Motor neuron (in vitro differentiated cells): Measurements from ENCODE around the gene PRDX6. TPM values are rescaled to one million over a fixed set of nuclear protein-coding genes. Genes with fewer than 3 reads are reported as not detected.
A peak's percentile ranks its signal among the peaks of the same experiment; 100 is the strongest.
"Not testable (repeated sequence)": the region's sequence is repeated elsewhere in the genome, so short reads cannot be mapped to it uniquely, and the experiment has no call there.

ENCODE experiments used
- ATAC-seq, 8 experiments: fragments of 200-7000 bp; cut with Tn5 transposase; replicated peaks in 6 of 8; 2 replicates each; pipeline ENCODE4 v1.8.0; 2021; ENCODE audit warnings: mild to moderate bottlenecking in 8 of 8, moderate library complexity in 8 of 8
- H3K27ac ChIP-seq, 2 donors: fragments of 250-450 bp; sonication (Bioruptor Pico); 2 replicates each; pipeline ENCODE4 v1.9.0; 2021; ENCODE audit warnings: antibody characterized with exemption in 2 of 2, mild to moderate bottlenecking in 2 of 2, moderate library complexity in 1 of 2
- H3K4me1 ChIP-seq, 2 donors: fragments of 250-450 bp; sonication (Bioruptor Pico); replicated peaks in 1 of 2; 2 replicates each; pipeline ENCODE4 v1.6.1; 2021; ENCODE audit warnings: antibody characterized with exemption in 2 of 2, mild to moderate bottlenecking in 2 of 2, moderate library complexity in 1 of 2
- H3K4me3 ChIP-seq, 5 donors: fragments of 250-450 bp; sonication (Bioruptor Pico); 2 replicates each; pipeline ENCODE4 v1.9.0; 2021; ENCODE audit warnings: antibody characterized with exemption in 5 of 5, mild to moderate bottlenecking in 5 of 5, moderate library complexity in 4 of 5
- WGBS, 10 experiments: fragments of 450-650 bp; shearing (Covaris generic); methylation state at CpG; one replicate each; pipeline ENCODE4 v1.0.0; 2022; 5-methylcytosine and 5-hydroxymethylcytosine counted together
- in situ Hi-C, 9 experiments: fragments of 400-800 bp; cut with MboI; loops; one replicate each; pipeline ENCODE4 v1.15.0; 2021; ENCODE audit warnings: low sequenced_read_pairs in 9 of 9, low pct_unique_long_range_greater_than_20kb in 2 of 9; ENCODE audit not compliant: unreplicated experiment in 9 of 9
- total RNA-seq, 8 experiments: library from RNA; unstranded; fragments of 300-600 nt; gene quantifications; 2 replicates each; pipeline versions ENCODE4 v1.2.3 to v1.2.4, GENCODE V29; 2022

Gene PRDX6
- total RNA-seq, 8 experiments from 2014 or later, result 163 to 344 (median 213) TPM

- in situ Hi-C loops, result no loop called here
- 80 to 100% (median 87%) methylated on average over 1 to 5 of the region's 5 CpGs; no CpG with 5 or more reads in 3 of the 10 experiments for WGBS, 10 experiments
- Histone ChIP-seq H3K27ac (no peak overlapping the region), H3K4me3 (no peak overlapping the region), H3K4me1 (no peaks in the 10 kb centered on the region)
- ATAC-seq, result peak in 6 of 8 experiments; percentile 19 to 47 (median 22)
These were observed 12.0 kb downstream of the PRDX6 start for GRCh38 chr1:173489149-173489600.

- WGBS, 10 experiments, result 80 to 100% (median 100%) methylated on average over 1 to 3 of the region's 3 CpGs; no CpG with 5 or more reads in 3 of the 10 experiments
- no peak overlapping the region for H3K27ac ChIP-seq
- no peaks in the 10 kb centered on the region for H3K4me1 ChIP-seq
- in situ Hi-C loops, result no loop called here
- no peak for ATAC-seq
- H3K4me3 ChIP-seq, result no peak overlapping the region
These were observed 12.8 kb downstream of the PRDX6 start for GRCh38 chr1:173489929-173490328.

- in situ Hi-C loops, result no loop called here
- WGBS, 10 experiments, result 90 to 100% (median 100%) methylated on average over 1 to 2 of the region's 2 CpGs; no CpG with 5 or more reads in 3 of the 10 experiments
- ATAC-seq, result no peak
- H3K27ac ChIP-seq, result no peak overlapping the region
- no peaks in the 10 kb centered on the region for H3K4me1 ChIP-seq
- no peak overlapping the region for H3K4me3 ChIP-seq
These were observed 14.4 kb downstream of the PRDX6 start for GRCh38 chr1:173491508-173491907.

GRCh38 chr1:173493125-173493524 is 16.0 kb downstream of the PRDX6 start:
- WGBS, 10 experiments, result 78 to 100% (median 91%) methylated on average over 1 to 7 of the region's 8 CpGs; no CpG with 5 or more reads in 2 of the 10 experiments
- H3K27ac ChIP-seq, ATAC-seq, H3K4me3 ChIP-seq, in situ Hi-C loops, H3K4me1 ChIP-seq: not testable (repeated sequence)

GRCh38 chr1:173495609-173496267 is 18.6 kb downstream of the PRDX6 start:
- WGBS, 10 experiments, result 66 to 97% (median 82%) methylated on average over 3 to 8 of the region's 8 CpGs
- no peak for ATAC-seq
- Histone ChIP-seq H3K4me1 (no peaks in the 10 kb centered on the region), H3K27ac (no peak overlapping the region), H3K4me3 (no peak overlapping the region)
- in situ Hi-C loops, result no loop called here

- ATAC-seq, result peak in 1 of 8 experiments; percentile 61
- 40 to 86% (median 74%) methylated on average over 1 to 2 of the region's 2 CpGs; no CpG with 5 or more reads in 2 of the 10 experiments for WGBS, 10 experiments
- Histone ChIP-seq H3K4me1 (no peaks in the 10 kb centered on the region), H3K27ac (no peak overlapping the region), H3K4me3 (no peak overlapping the region)
- in situ Hi-C loops, result no loop called here
These were observed 19.7 kb downstream of the PRDX6 start for GRCh38 chr1:173496757-173497320.

GRCh38 chr1:173499729-173500128 is 22.6 kb downstream of the PRDX6 start:
- ATAC-seq, result no peak
- peaks cover 0 to 7% of the 10 kb centered on the region in 2 donors for H3K4me1 ChIP-seq
- H3K27ac ChIP-seq, result no peak overlapping the region
- 34 to 81% (median 72%) methylated on average over 1 to 4 of the region's 4 CpGs; no CpG with 5 or more reads in 3 of the 10 experiments for WGBS, 10 experiments
- in situ Hi-C loops, result no loop called here
- no peak overlapping the region for H3K4me3 ChIP-seq

GRCh38 chr1:173502104-173502503 is 25.0 kb downstream of the PRDX6 start:
- in situ Hi-C loops, result no loop called here
- 92 to 100% (median 100%) methylated on average over 1 of the region's 1 CpG; no CpG with 5 or more reads in 5 of the 10 experiments for WGBS, 10 experiments

GRCh38 chr1:173503391-173503790 is 26.3 kb downstream of the PRDX6 start:
- Histone ChIP-seq H3K4me1 (peaks cover 21 to 22% of the 10 kb centered on the region in 2 donors), H3K27ac (no peak overlapping the region), H3K4me3 (no peak overlapping the region)
- 0 to 80% (median 59%) methylated on average over 1 to 4 of the region's 4 CpGs; no CpG with 5 or more reads in 2 of the 10 experiments for WGBS, 10 experiments
- in situ Hi-C loops, result no loop called here
- ATAC-seq, result peak in 6 of 8 experiments; percentile 36 to 80 (median 56)

More at GRCh38 chr1:173502104-173502503, 25.0 kb downstream of the PRDX6 start:
- Histone ChIP-seq H3K27ac (no peak overlapping the region), H3K4me3 (no peak overlapping the region), H3K4me1 (peaks cover 11 to 15% of the 10 kb centered on the region in 2 donors)
- ATAC-seq, result no peak

GRCh38 chr1:173504268-173504667 is 27.1 kb downstream of the PRDX6 start:
- 58 to 100% (median 91%) methylated on average over 1 to 4 of the region's 4 CpGs for WGBS, 10 experiments

GRCh38 chr1:173505391-173505790 is 28.3 kb downstream of the PRDX6 start:
- in situ Hi-C loops, result no loop called here
- no peak for ATAC-seq

More at GRCh38 chr1:173504268-173504667, 27.1 kb downstream of the PRDX6 start:
- Histone ChIP-seq H3K4me3 (no peak overlapping the region), H3K27ac (no peak overlapping the region), H3K4me1 (peaks cover 21 to 27% of the 10 kb centered on the region in 2 donors)
- in situ Hi-C loops, result no loop called here
- ATAC-seq, result no peak

GRCh38 chr1:173506437-173506836 is 29.3 kb downstream of the PRDX6 start:
- no peak overlapping the region for H3K4me3 ChIP-seq
- H3K4me1 ChIP-seq, result peaks cover 21 to 27% of the 10 kb centered on the region in 2 donors
- in situ Hi-C loops, result no loop called here
- 35 to 100% (median 86%) methylated on average over 1 to 6 of the region's 6 CpGs; no CpG with 5 or more reads in 2 of the 10 experiments for WGBS, 10 experiments
- ATAC-seq, result peak in 1 of 8 experiments; percentile 44
- H3K27ac ChIP-seq, result peak overlapping the region in 1 of 2 donors; percentile 83

More at GRCh38 chr1:173505391-173505790, 28.3 kb downstream of the PRDX6 start:
- Histone ChIP-seq H3K4me1 (peaks cover 21 to 27% of the 10 kb centered on the region in 2 donors), H3K4me3 (no peak overlapping the region), H3K27ac (no peak overlapping the region)

GRCh38 chr1:173507205-173507846 is 30.2 kb downstream of the PRDX6 start:
- WGBS, 10 experiments, result 0 to 68% (median 6%) methylated on average over 2 to 3 of the region's 3 CpGs; no CpG with 5 or more reads in 5 of the 10 experiments
- no peak overlapping the region for H3K4me3 ChIP-seq
- H3K27ac ChIP-seq, result peak overlapping the region; percentile 72 to 83
- in situ Hi-C loops, result no loop called here
- peak; percentile 67 to 92 (median 86) for ATAC-seq
- peaks cover 21 to 27% of the 10 kb centered on the region in 2 donors for H3K4me1 ChIP-seq
